Measurements from ENCODE around the gene CACNA1D. TPM values are rescaled to one million over a fixed set of nuclear protein-coding genes. Genes with fewer than 3 reads are reported as not detected.

The CACNA1D gene
- total and polyA plus RNA-seq, 9 of the 15 experiments (the other 6 are each of a cell fraction or from before 2014, with no cell fraction given) = 0.29 TPM; not detected in 8

GRCh38 chr3:53833700-53834099, 339.3 kb downstream of the CACNA1D start:
- Histone ChIP-seq H3K9me3 (replicated peaks; ENCODE audit: control insufficient read depth, insufficient read depth, low read depth, low read length) (no peaks in the 10 kb centered on the region), H3K79me2 (ENCODE audit: control insufficient read depth, insufficient read depth, low read length) (no peaks in the 10 kb centered on the region), H4K20me1 (replicated peaks; ENCODE audit: control insufficient read depth, insufficient read depth, low read length) (no peaks in the 10 kb centered on the region), H3K27ac (ENCODE audit: extremely low read depth, low read depth, low read length) (no peak overlapping the region), H3K36me3 (ENCODE audit: control insufficient read depth, insufficient read depth, low read length) (no peaks in the 10 kb centered on the region), H3K27me3 (ENCODE audit: control insufficient read depth in 2 of 2, insufficient read depth in 2 of 2, low read length in 2 of 2) (no peaks in the 10 kb centered on the region; a peak in 1 of 5 replicates), H3K4me2 (ENCODE audit: insufficient read depth, low read length) (no peak overlapping the region), H3K9me1 (ENCODE audit: control insufficient read depth, insufficient read depth, low read length) (no peaks in the 10 kb centered on the region), H3K4me1 (replicated peaks in 1 of 2; ENCODE audit: control insufficient read depth in 2 of 2, insufficient read depth in 2 of 2, low read length in 2 of 2) (no peaks in the 10 kb centered on the region), H2AFZ (ENCODE audit: low read depth, low read length) (no peak overlapping the region), H3K9ac (ENCODE audit: insufficient read depth in 1 of 2, low read depth in 2 of 2, low read length in 2 of 2) (no peak overlapping the region), H3K4me3 (no peak overlapping the region)
- FAIRE-seq = no peak
- no peak for DNase-seq (ENCODE audit: extremely low read depth in 1 of 4, low spot score in 3 of 4)
- BruUV-seq (replicated peaks) = no TSS peak
- 18% methylated on average over 3 of the region's 5 CpGs for WGBS (ENCODE audit: insufficient coverage, low coverage, missing lambda C conversion rate)
- no peak for ATAC-seq
- TF ChIP-seq GATAD2B (IDR thresholded peaks at IDR 0.05; ENCODE audit: borderline replicate concordance) (no peak), POLR3A (IDR thresholded peaks at IDR 0.05; ENCODE audit: borderline replicate concordance, extremely low read depth, insufficient read depth, insufficient read length) (no peak), CC2D1A (IDR thresholded peaks at IDR 0.05) (no peak), SMAD1 (IDR thresholded peaks at IDR 0.05; ENCODE audit: low read depth, low read length, partially characterized antibody) (no peak)
- in situ Hi-C loops (cut with MboI) = no loop called here
- intact Hi-C loops (cut with micrococcal nuclease) = no loop called here
- ChIA-PET CTCF (ENCODE audit: low intra/inter-chr PET ratio) (no interaction called here), POLR2A (no interaction called here)

- no peaks in the 10 kb centered on the region for H3K9me3 ChIP-seq (replicated peaks; ENCODE audit: control insufficient read depth, insufficient read depth, low read depth, low read length)
- no peak overlapping the region for H3K27ac ChIP-seq (ENCODE audit: extremely low read depth, low read depth, low read length)
- 27% methylated on average over 6 of the region's 6 CpGs for WGBS (ENCODE audit: insufficient coverage, low coverage, missing lambda C conversion rate)
- no peak for FAIRE-seq
- no TSS peak for BruUV-seq (replicated peaks)
- POLR2A ChIA-PET = interaction anchor here (0.8 kb wide), 1 partner anchor 10 kb away, joined by 3 read pairs; no protein-coding TSS in a partner anchor
- H3K27me3 ChIP-seq (ENCODE audit: control insufficient read depth in 2 of 2, insufficient read depth in 2 of 2, low read length in 2 of 2) = no peaks in the 10 kb centered on the region; a peak in 1 of 5 replicates
- no peak overlapping the region for H3K4me3 ChIP-seq
- no peaks in the 10 kb centered on the region for H3K4me1 ChIP-seq (replicated peaks in 1 of 2; ENCODE audit: control insufficient read depth in 2 of 2, insufficient read depth in 2 of 2, low read length in 2 of 2)
- no peaks in the 10 kb centered on the region for H4K20me1 ChIP-seq (replicated peaks; ENCODE audit: control insufficient read depth, insufficient read depth, low read length)
- no peak overlapping the region for H3K9ac ChIP-seq (ENCODE audit: insufficient read depth in 1 of 2, low read depth in 2 of 2, low read length in 2 of 2)
- no peaks in the 10 kb centered on the region for H3K79me2 ChIP-seq (ENCODE audit: control insufficient read depth, insufficient read depth, low read length)
- TF ChIP-seq DDX20 (tag; IDR thresholded peaks at IDR 0.05; ENCODE audit: low read depth) = no peak
- DNase-seq (ENCODE audit: extremely low read depth in 1 of 4, low spot score in 3 of 4) = no peak
- CTCF ChIA-PET (ENCODE audit: low intra/inter-chr PET ratio) = no interaction called here
- intact Hi-C loops (cut with micrococcal nuclease) = no loop called here
- H3K4me2 ChIP-seq (ENCODE audit: insufficient read depth, low read length) = no peak overlapping the region
- no peaks in the 10 kb centered on the region for H3K36me3 ChIP-seq (ENCODE audit: control insufficient read depth, insufficient read depth, low read length)
- H3K9me1 ChIP-seq (ENCODE audit: control insufficient read depth, insufficient read depth, low read length) = no peaks in the 10 kb centered on the region
- no peak for ATAC-seq
- no peak overlapping the region for H2AFZ ChIP-seq (ENCODE audit: low read depth, low read length)
- in situ Hi-C loops (cut with MboI) = no loop called here
Measured at GRCh38 chr3:53834429-53835095, 340.2 kb downstream of the CACNA1D start.

All from K562 (cell line).